Neural progenitor cell (in vitro differentiated cells): ENCODE data around the gene RPS6KB2. TPM values are rescaled to one million over a fixed set of nuclear protein-coding genes. Genes with fewer than 3 reads are reported as not detected.
A peak's percentile ranks its signal among the peaks of the same experiment; 100 is the strongest.

Experiments used
- DNase-seq: peaks from one replicate; pipeline ENCODE4 v3.0.0-alpha.2; 2016; ENCODE audit warnings: low spot score
- H2AFZ ChIP-seq: fragments of 200-600 bp; sonication (generic); replicated peaks from 2 replicates; pipeline ENCODE4 v1.6.1; 2016; ENCODE audit warnings: antibody characterized with exemption
- H3F3A ChIP-seq: fragments of 200-600 bp; sonication (generic); 2 replicates; pipeline ENCODE4 v1.6.1; 2016; ENCODE audit warnings: antibody characterized with exemption, low read depth
- H3K27ac ChIP-seq: fragments of 200-600 bp; sonication (generic); 2 replicates; pipeline ENCODE4 v1.5.1; 2016; ENCODE audit warnings: mild to moderate bottlenecking
- H3K27me3 ChIP-seq: fragments of 200-600 bp; sonication (generic); 2 replicates; pipeline ENCODE4 v1.6.1; 2016; ENCODE audit warnings: mild to moderate bottlenecking, moderate library complexity
- H3K36me3 ChIP-seq: fragments of 200-600 bp; sonication (generic); 2 replicates; pipeline ENCODE4 v1.5.1; 2016
- H3K4me1 ChIP-seq: fragments of 200-600 bp; sonication (generic); 2 replicates; pipeline ENCODE4 v1.6.1; 2016; ENCODE audit warnings: mixed run types
- H3K4me2 ChIP-seq: fragments of 200-600 bp; sonication (generic); 2 replicates; pipeline ENCODE4 v1.6.1; 2016
- H3K4me3 ChIP-seq: fragments of 200-600 bp; sonication (generic); 2 replicates; pipeline ENCODE4 v1.5.1; 2016
- H3K79me2 ChIP-seq: fragments of 200-600 bp; sonication (generic); 2 replicates; pipeline ENCODE4 v1.6.1; 2016; ENCODE audit warnings: low read depth
- H3K9ac ChIP-seq: fragments of 200-600 bp; sonication (generic); 2 replicates; pipeline ENCODE4 v1.6.1; 2016
- H3K9me3 ChIP-seq: fragments of 200-600 bp; sonication (generic); 2 replicates; pipeline ENCODE4 v1.5.1; 2016; ENCODE audit warnings: low read depth
- H4K20me1 ChIP-seq: fragments of 200-600 bp; sonication (generic); 2 replicates; pipeline ENCODE4 v1.6.1; 2016; ENCODE audit warnings: low read depth
- H3K27ac Mint-ChIP-seq: 3 replicates; pipeline ENCODE4 v1.8.0; 2021; ENCODE audit warnings: mixed read lengths
- H3K27me3 Mint-ChIP-seq: 2 replicates; pipeline ENCODE4 v1.8.0; 2022; ENCODE audit warnings: low read depth, mild to moderate bottlenecking, inconsistent platforms, moderate library complexity, mixed read lengths; ENCODE audit not compliant: insufficient read depth
- H3K36me3 Mint-ChIP-seq: 3 replicates; pipeline ENCODE4 v1.8.0; 2021; ENCODE audit warnings: mixed read lengths
- H3K4me1 Mint-ChIP-seq: 3 replicates; pipeline ENCODE4 v1.8.0; 2021; ENCODE audit warnings: mixed read lengths
- H3K4me3 Mint-ChIP-seq: 3 replicates; pipeline ENCODE4 v1.8.0; 2021; ENCODE audit warnings: mild to moderate bottlenecking, moderate library complexity, mixed read lengths
- H3K9me3 Mint-ChIP-seq: 3 replicates; pipeline ENCODE4 v1.8.0; 2020; ENCODE audit warnings: mixed read lengths
- EZH2 ChIP-seq: fragments of 200-600 bp; sonication (generic); IDR thresholded peaks from 2 replicates; pipeline ENCODE4 v1.6.1; 2017; ENCODE audit warnings: antibody characterized with exemption, mild to moderate bottlenecking, moderate library complexity
- EZH2phosphoT487 ChIP-seq: fragments of 200-600 bp; sonication (generic); IDR thresholded peaks from 2 replicates; pipeline ENCODE4 v1.6.1; 2017; ENCODE audit warnings: antibody characterized with exemption
- total RNA-seq: library from RNA; depleted of rRNA; stranded (reverse); fragments of >200 nt; gene quantifications from 2 replicates; pipeline ENCODE4 v1.2.3, GENCODE V29; 2015; ENCODE audit warnings: low replicate concordance
- TF ChIP-seq, protein P1 (sequence below): fragments of 200-600 bp; sonication (generic); IDR thresholded peaks from 2 replicates; pipeline ENCODE4 v1.5.1; 2017; ENCODE audit warnings: antibody characterized with exemption, mild to moderate bottlenecking

The RPS6KB2 gene
- total RNA-seq, 1 donor from 2014 or later: 23.7 TPM

DNA sequence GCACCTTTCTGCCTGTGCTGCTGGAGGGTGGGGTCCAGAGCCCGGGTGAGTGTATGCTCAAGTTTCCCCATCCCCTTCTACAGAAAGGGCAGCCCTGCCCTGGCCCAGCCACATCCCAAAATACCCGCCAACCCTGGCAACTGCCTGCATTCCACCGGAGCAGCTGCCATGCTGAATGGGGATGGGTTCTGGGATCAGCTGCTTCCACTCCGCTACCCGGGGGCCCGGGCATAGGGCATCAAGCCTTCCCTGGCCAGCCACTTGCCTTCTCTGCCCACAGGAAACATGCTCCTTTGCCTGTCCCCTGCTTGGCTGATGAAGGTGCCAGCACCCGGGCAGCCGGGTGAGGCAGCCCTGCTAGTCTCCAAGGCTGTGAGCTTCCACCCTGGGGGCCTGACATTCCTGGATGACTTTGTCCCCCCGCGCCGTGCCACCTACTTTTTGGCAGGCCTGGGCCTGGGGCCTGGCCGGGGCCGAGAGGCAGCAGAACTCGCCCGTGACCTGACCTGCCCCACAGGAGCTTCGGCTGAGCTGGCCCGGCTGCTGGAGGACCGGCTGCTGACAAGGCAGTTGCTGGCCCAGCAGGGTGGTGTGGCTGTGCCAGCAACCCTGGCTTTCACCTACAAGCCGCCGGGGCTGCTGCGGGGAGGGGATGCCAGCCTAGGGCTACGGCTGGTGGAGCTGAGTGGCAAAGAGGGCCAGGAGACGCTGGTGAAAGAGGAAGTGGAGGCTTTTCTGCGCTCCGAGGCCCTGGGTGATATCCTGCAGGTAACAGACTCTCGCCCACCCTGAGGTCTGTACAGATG, 9.6 kb upstream of the RPS6KB2 start:
- H3F3A ChIP-seq: peaks cover 13% of the 10 kb centered on the region
- peaks cover 9% of the 10 kb centered on the region for H3K4me1 ChIP-seq
- no peak overlapping the region for H3K27ac ChIP-seq
- no peak for DNase-seq
- Mint-ChIP-seq H3K27me3 (peaks cover 25% of the 10 kb centered on the region), H3K9me3 (no peaks in the 10 kb centered on the region), H3K4me1 (peaks cover 24% of the 10 kb centered on the region), H3K36me3 (no peaks in the 10 kb centered on the region), H3K27ac (no peak overlapping the region), H3K4me3 (no peak overlapping the region)
- no peak overlapping the region for H3K4me3 ChIP-seq
- no peak overlapping the region for H3K9ac ChIP-seq
- TF ChIP-seq, protein P1, sequence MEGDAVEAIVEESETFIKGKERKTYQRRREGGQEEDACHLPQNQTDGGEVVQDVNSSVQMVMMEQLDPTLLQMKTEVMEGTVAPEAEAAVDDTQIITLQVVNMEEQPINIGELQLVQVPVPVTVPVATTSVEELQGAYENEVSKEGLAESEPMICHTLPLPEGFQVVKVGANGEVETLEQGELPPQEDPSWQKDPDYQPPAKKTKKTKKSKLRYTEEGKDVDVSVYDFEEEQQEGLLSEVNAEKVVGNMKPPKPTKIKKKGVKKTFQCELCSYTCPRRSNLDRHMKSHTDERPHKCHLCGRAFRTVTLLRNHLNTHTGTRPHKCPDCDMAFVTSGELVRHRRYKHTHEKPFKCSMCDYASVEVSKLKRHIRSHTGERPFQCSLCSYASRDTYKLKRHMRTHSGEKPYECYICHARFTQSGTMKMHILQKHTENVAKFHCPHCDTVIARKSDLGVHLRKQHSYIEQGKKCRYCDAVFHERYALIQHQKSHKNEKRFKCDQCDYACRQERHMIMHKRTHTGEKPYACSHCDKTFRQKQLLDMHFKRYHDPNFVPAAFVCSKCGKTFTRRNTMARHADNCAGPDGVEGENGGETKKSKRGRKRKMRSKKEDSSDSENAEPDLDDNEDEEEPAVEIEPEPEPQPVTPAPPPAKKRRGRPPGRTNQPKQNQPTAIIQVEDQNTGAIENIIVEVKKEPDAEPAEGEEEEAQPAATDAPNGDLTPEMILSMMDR: no peak
- TF ChIP-seq EZH2phosphoT487: no peak
- no peak for TF ChIP-seq EZH2
- H3K79me2 ChIP-seq: no peaks in the 10 kb centered on the region
- peaks cover 56% of the 10 kb centered on the region for H3K27me3 ChIP-seq
- no peaks in the 10 kb centered on the region for H3K9me3 ChIP-seq
- no peak overlapping the region for H2AFZ ChIP-seq
- H3K36me3 ChIP-seq: no peaks in the 10 kb centered on the region
- no peak overlapping the region for H3K4me2 ChIP-seq
- no peaks in the 10 kb centered on the region for H4K20me1 ChIP-seq

DNA sequence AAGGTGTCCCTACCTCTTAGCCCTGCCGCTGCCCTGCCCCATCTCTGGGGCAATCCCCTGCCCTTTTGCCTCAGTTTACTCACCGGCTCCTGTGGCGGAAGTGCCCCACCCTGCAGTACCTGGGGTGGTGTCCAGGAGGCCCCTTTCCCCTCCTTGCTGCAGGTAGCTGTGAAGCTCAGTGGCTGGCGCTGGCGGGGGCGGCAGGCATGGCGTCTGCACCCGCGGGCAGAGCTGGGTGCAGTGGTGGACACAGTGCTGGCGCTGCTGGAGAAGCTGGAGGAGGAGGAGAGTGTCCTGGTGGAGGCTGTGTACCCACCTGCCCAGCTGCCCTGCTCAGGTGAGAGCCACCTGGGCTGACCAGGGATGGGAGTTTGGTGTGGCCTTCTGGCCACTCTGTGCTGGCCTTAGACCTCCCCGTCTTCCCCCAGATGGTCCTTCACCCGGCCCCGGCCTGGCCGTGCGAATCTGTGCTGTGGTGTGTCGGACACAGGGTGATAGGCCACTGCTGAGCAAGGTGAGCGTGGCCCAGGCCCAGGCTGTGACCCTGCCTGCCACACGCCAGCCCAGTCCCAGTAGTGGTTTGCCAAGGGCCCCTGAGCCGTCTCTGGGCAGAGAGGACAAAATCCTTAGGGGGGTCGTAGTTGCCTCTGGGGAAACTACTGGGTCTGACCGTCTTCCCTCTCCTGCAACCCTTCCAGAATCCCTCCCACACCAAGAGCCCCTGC, 8.8 kb upstream of the RPS6KB2 start:
- peaks cover 13% of the 10 kb centered on the region for H3F3A ChIP-seq
- TF ChIP-seq EZH2phosphoT487: no peak
- no peak for TF ChIP-seq EZH2
- TF ChIP-seq, protein P1: no peak
- H3K9me3 ChIP-seq: no peaks in the 10 kb centered on the region
- no peak overlapping the region for H2AFZ ChIP-seq
- peaks cover 9% of the 10 kb centered on the region for H3K4me1 ChIP-seq
- Mint-ChIP-seq H3K4me1 (peaks cover 25% of the 10 kb centered on the region), H3K4me3 (peak overlapping the region; percentile 81), H3K27ac (no peak overlapping the region), H3K27me3 (peaks cover 25% of the 10 kb centered on the region), H3K36me3 (no peaks in the 10 kb centered on the region), H3K9me3 (no peaks in the 10 kb centered on the region)
- no peak overlapping the region for H3K27ac ChIP-seq
- no peaks in the 10 kb centered on the region for H4K20me1 ChIP-seq
- peak overlapping the region; percentile 86 for H3K4me2 ChIP-seq
- H3K27me3 ChIP-seq: peaks cover 48% of the 10 kb centered on the region
- H3K4me3 ChIP-seq: no peak overlapping the region
- no peaks in the 10 kb centered on the region for H3K79me2 ChIP-seq
- no peak overlapping the region for H3K9ac ChIP-seq
- no peaks in the 10 kb centered on the region for H3K36me3 ChIP-seq
- DNase-seq: no peak

- Histone ChIP-seq H3F3A (peaks cover 13% of the 10 kb centered on the region), H3K27ac (no peak overlapping the region), H2AFZ (peak overlapping the region; percentile 20), H3K36me3 (no peaks in the 10 kb centered on the region), H3K4me2 (peak overlapping the region; percentile 86), H4K20me1 (no peaks in the 10 kb centered on the region), H3K4me1 (peaks cover 5% of the 10 kb centered on the region), H3K9ac (no peak overlapping the region), H3K4me3 (peak overlapping the region; percentile 50), H3K9me3 (no peaks in the 10 kb centered on the region), H3K27me3 (peaks cover 41% of the 10 kb centered on the region), H3K79me2 (no peaks in the 10 kb centered on the region)
- Mint-ChIP-seq H3K27me3 (peaks cover 20% of the 10 kb centered on the region), H3K4me1 (peaks cover 30% of the 10 kb centered on the region), H3K4me3 (peak overlapping the region; percentile 81), H3K36me3 (no peaks in the 10 kb centered on the region), H3K27ac (no peak overlapping the region), H3K9me3 (no peaks in the 10 kb centered on the region)
- no peak for DNase-seq
- TF ChIP-seq, protein P1: no peak
- TF ChIP-seq EZH2phosphoT487 (no peak), EZH2 (no peak)
Measured at GRCh38 chr11:67420147-67420645, 8.1 kb upstream of the RPS6KB2 start.
